HepG2 (cell line): ENCODE measurements around the gene NKAIN2. TPM values are rescaled to one million over a fixed set of nuclear protein-coding genes. Genes with fewer than 3 reads are reported as not detected.

Experiments
- ATAC-seq: fragments of 200-7000 bp; cut with Tn5 transposase; 3 replicates; pipeline ENCODE4 v1.9.1; 2020; ENCODE audit warnings: mild to moderate bottlenecking, moderate library complexity
- BruUV-seq: library from RNA; stranded (reverse); fragments of 400-500 nt; replicated peaks from 2 replicates; lab custom pipeline; 2021; lab: Mats Ljungman, UMichigan
- CTCF ChIA-PET: fragments of 300-600 bp; formaldehyde crosslinking; extraction: SDS; loops from one replicate; lab custom pipeline; 2021; ENCODE audit warnings: low total read pairs, inconsistent platforms, low intra/inter-chr PET ratio; lab: Yijun Ruan, JAX
- POLR2A ChIA-PET: fragments of 350-600 bp; sonication (Branson Sonifier 250); formaldehyde crosslinking; loops from one replicate; lab custom pipeline; 2020; ENCODE audit warnings: antibody characterized with exemption, inconsistent platforms; lab: Yijun Ruan, JAX
- DNase-seq: peaks from one replicate; pipeline ENCODE4 v3.0.0-alpha.2; 2015; ENCODE audit warnings: low spot score
- FAIRE-seq: peaks from 3 replicates; lab custom pipeline; 2011; peaks lifted over from hg19 to GRCh38; lab: Jason Lieb, UNC
- H2AFZ ChIP-seq: one replicate; pipeline ENCODE4 v1.6.1; 2011; ENCODE audit warnings: low read length, inconsistent platforms
- H3K27ac ChIP-seq: fragments of 300-600 bp; 3 replicates; pipeline ENCODE4 v1.8.0; 2011; ENCODE audit warnings: mixed run types, mild to moderate bottlenecking, mixed read lengths, low read length, inconsistent platforms; ENCODE audit not compliant: insufficient read depth; ENCODE audit errors: extremely low read length
- H3K27me3 ChIP-seq, 2 experiments: fragments of 200-600 bp in 1 of 2; 2 replicates in 1 of 2; 3 replicates in 1 of 2; pipeline versions ENCODE4 v1.6.0 to v1.8.0; 2011; ENCODE audit warnings: low read length in 2 of 2, mild to moderate bottlenecking in 2 of 2, moderate library complexity in 2 of 2, inconsistent platforms in 1 of 2; ENCODE audit not compliant: insufficient read depth in 2 of 2, control insufficient read depth in 1 of 2
- H3K36me3 ChIP-seq, 2 experiments: fragments of 200-600 bp in 1 of 2; replicated peaks in 1 of 2; 2 replicates in 1 of 2; 3 replicates in 1 of 2; pipeline versions ENCODE4 v1.5.1 to v1.8.0; 2011; ENCODE audit warnings: low read length in 2 of 2, inconsistent platforms in 1 of 2; ENCODE audit not compliant: insufficient read depth in 2 of 2, control insufficient read depth in 1 of 2
- H3K4me1 ChIP-seq: 2 replicates; pipeline ENCODE4 v1.5.1; 2012; ENCODE audit warnings: low read length, inconsistent platforms; ENCODE audit not compliant: insufficient read depth
- H3K4me2 ChIP-seq: 2 replicates; pipeline ENCODE4 v1.6.0; 2011; ENCODE audit warnings: low read depth, low read length, inconsistent platforms
- H3K4me3 ChIP-seq, 3 experiments: fragments of 200-600 bp in 1 of 3; sonication (generic), shearing (Covaris generic) in 1 of 3; replicated peaks in 1 of 3; 2 replicates each; pipeline ENCODE4 v1.5.1; 2011 to 2016; ENCODE audit warnings: low read length in 3 of 3, inconsistent platforms in 2 of 3, low read depth in 2 of 3, mild to moderate bottlenecking in 2 of 3, control low read depth in 1 of 3, mixed read lengths in 1 of 3; ENCODE audit not compliant: insufficient read depth in 1 of 3
- H3K79me2 ChIP-seq: one replicate; pipeline ENCODE4 v1.6.1; 2011; ENCODE audit warnings: low read length, inconsistent platforms; ENCODE audit not compliant: insufficient read depth
- H3K9ac ChIP-seq: 2 replicates; pipeline ENCODE4 v1.6.0; 2011; ENCODE audit warnings: mild to moderate bottlenecking, low read depth, low read length, inconsistent platforms; ENCODE audit not compliant: insufficient read depth
- H3K9me3 ChIP-seq: 2 replicates; pipeline ENCODE4 v1.5.1; 2012; ENCODE audit warnings: mild to moderate bottlenecking, low read length
- H4K20me1 ChIP-seq: 2 replicates; pipeline ENCODE4 v1.6.0; 2011; ENCODE audit warnings: inconsistent platforms, mild to moderate bottlenecking, low read length, moderate library complexity; ENCODE audit not compliant: insufficient read depth
- ARID2 ChIP-seq: sonication (generic); formaldehyde crosslinking; IDR thresholded peaks from 2 replicates; pipeline ENCODE4 v1.8.1; 2022; ENCODE audit warnings: mild to moderate bottlenecking, missing genetic modification reagents, borderline replicate concordance
- KDM5A ChIP-seq: fragments of 200-600 bp; sonication (generic); IDR thresholded peaks from 2 replicates; pipeline ENCODE4 v1.7.0; 2018; ENCODE audit warnings: antibody characterized with exemption, mild to moderate bottlenecking, low read length, borderline replicate concordance
- NR3C1 ChIP-seq: sonication (generic); formaldehyde crosslinking; IDR thresholded peaks from 2 replicates; pipeline ENCODE4 v1.4.0; 2020; ENCODE audit warnings: missing genetic modification reagents
- POLR2G ChIP-seq: fragments of 200-400 bp; formaldehyde crosslinking; IDR thresholded peaks from 2 replicates; pipeline ENCODE4 v1.6.1; 2018; ENCODE audit warnings: mild to moderate bottlenecking, low read depth, low read length, moderate library complexity
- ZNF432 ChIP-seq: sonication (generic); formaldehyde crosslinking; IDR thresholded peaks from 2 replicates; pipeline ENCODE4 v1.5.0; 2020; ENCODE audit warnings: missing genetic modification reagents, mild to moderate bottlenecking, borderline replicate concordance
- ZNF549 ChIP-seq: sonication (generic); formaldehyde crosslinking; IDR thresholded peaks from 2 replicates; pipeline ENCODE4 v1.5.0; 2020; ENCODE audit warnings: missing genetic modification reagents
- ZNF607 ChIP-seq: sonication (generic); formaldehyde crosslinking; IDR thresholded peaks from 2 replicates; pipeline ENCODE4 v1.5.1; 2020; ENCODE audit warnings: missing genetic modification reagents, mild to moderate bottlenecking, borderline replicate concordance
- ZSCAN12 ChIP-seq: sonication (generic); formaldehyde crosslinking; IDR thresholded peaks from 2 replicates; pipeline ENCODE4 v1.9.0; 2021; ENCODE audit warnings: mild to moderate bottlenecking, missing genetic modification reagents
- WGBS: methylation state at CpG from one replicate; pipeline ENCODE4 v1.1.6; 2017; ENCODE audit warnings: low lambda C conversion rate; 5-methylcytosine and 5-hydroxymethylcytosine counted together
- in situ Hi-C: cut with HindIII; loops from 2 replicates; pipeline ENCODE4 v1.10.0; 2017; ENCODE audit warnings: low pct_unique_long_range_greater_than_20kb; ENCODE audit not compliant: extremely low pct_ligation_motif_present
- intact Hi-C: fragments of 100-400 bp; cut with micrococcal nuclease; formaldehyde crosslinking; loops from one replicate; pipeline ENCODE4 v1.10.0; 2022; ENCODE audit not compliant: unreplicated experiment
- polyA plus RNA-seq, 8 experiments: library from polyadenylated mRNA; depleted of rRNA in 3 of 8; stranded (reverse) in 7 of 8; unstranded in 1 of 8; fragments of >200 nt; fragmentation: Illumina TruSeq in 4 of 8; extraction: Trizol in 4 of 8; gene quantifications; 2 replicates each; pipeline versions ENCODE4 v1.2.1 to v1.2.3, GENCODE V29; 2011 to 2016; ENCODE audit warnings: low read depth in 4 of 8, missing spikeins in 1 of 8, mixed read lengths in 1 of 8; ENCODE audit not compliant: insufficient read depth in 1 of 8
- total RNA-seq, 5 experiments: library from RNA; depleted of rRNA; stranded (reverse); fragments of >200 nt; fragmentation: Illumina TruSeq; extraction: Trizol; gene quantifications; 2 replicates each; pipeline ENCODE4 v1.2.3, GENCODE V29; 2016; ENCODE audit warnings: low read depth in 1 of 5
- TF ChIP-seq, protein P1 (sequence below): sonication (generic); formaldehyde crosslinking; conservative IDR thresholded peaks from 2 replicates; pipeline ENCODE4 v1.4.0; 2020; ENCODE audit warnings: missing genetic modification reagents

Gene NKAIN2
- total and polyA plus RNA-seq, 2 of the 13 experiments (the other 11 are each of a cell fraction or from before 2014, with no cell fraction given): not detected

DNA sequence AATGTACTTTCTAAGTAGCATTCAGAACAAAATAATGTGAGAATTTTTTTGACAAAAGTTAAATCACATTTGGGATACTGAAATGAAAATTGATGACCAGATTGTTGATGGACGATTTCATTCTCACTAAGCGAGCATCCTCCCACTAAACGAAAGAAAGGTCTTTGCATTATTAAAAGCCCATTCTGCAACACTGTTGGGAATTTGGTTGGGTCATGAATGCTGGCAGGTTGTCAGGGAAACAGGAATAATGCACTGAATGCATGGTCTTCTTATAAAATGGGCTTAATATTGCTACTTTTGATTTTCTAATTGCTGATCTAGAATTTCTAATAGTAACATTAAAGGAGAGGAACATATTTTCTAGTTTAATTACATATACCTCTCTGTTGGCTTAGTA lies 229.8 kb downstream of the NKAIN2 start:
- POLR2A ChIA-PET: no interaction called here
- H3K9me3 ChIP-seq: no peaks in the 10 kb centered on the region
- WGBS: 0% methylated on average over 3 of the region's 3 CpGs
- no peaks in the 10 kb centered on the region for H3K27me3 ChIP-seq
- no peaks in the 10 kb centered on the region for H3K4me1 ChIP-seq
- in situ Hi-C loops: no loop called here
- CTCF ChIA-PET: no interaction called here
- no TSS peak for BruUV-seq
- no peak overlapping the region for H3K4me2 ChIP-seq
- FAIRE-seq (no peak), ATAC-seq (no peak), DNase-seq (no peak)
- no peaks in the 10 kb centered on the region for H3K36me3 ChIP-seq
- H3K27ac ChIP-seq: no peak overlapping the region
- H2AFZ ChIP-seq: no peak overlapping the region
- H3K4me3 ChIP-seq: no peak overlapping the region
- TF ChIP-seq POLR2G (no peak), ZNF607 (CRISPR knock-in tag) (no peak), ZNF549 (no peak), ZNF432 (CRISPR knock-in tag) (no peak), KDM5A (no peak), NR3C1 (CRISPR knock-in tag) (no peak), ZSCAN12 (CRISPR knock-in tag) (no peak), ARID2 (no peak)
- TF ChIP-seq, protein P1, sequence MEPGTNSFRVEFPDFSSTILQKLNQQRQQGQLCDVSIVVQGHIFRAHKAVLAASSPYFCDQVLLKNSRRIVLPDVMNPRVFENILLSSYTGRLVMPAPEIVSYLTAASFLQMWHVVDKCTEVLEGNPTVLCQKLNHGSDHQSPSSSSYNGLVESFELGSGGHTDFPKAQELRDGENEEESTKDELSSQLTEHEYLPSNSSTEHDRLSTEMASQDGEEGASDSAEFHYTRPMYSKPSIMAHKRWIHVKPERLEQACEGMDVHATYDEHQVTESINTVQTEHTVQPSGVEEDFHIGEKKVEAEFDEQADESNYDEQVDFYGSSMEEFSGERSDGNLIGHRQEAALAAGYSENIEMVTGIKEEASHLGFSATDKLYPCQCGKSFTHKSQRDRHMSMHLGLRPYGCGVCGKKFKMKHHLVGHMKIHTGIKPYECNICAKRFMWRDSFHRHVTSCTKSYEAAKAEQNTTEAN (CRISPR knock-in tag): no peak
- no peaks in the 10 kb centered on the region for H4K20me1 ChIP-seq
- no peak overlapping the region for H3K9ac ChIP-seq
- no peaks in the 10 kb centered on the region for H3K79me2 ChIP-seq
- intact Hi-C loops: no loop called here
